Type B pancreatic cell (in vitro differentiated cells): Measurements from ENCODE around the gene FRS2. TPM values are rescaled to one million over a fixed set of nuclear protein-coding genes. Genes with fewer than 3 reads are reported as not detected.

Experiments used
- DNase-seq: peaks from one replicate; pipeline ENCODE4 v3.0.0; 2021; ENCODE audit warnings: mixed read lengths; ENCODE audit not compliant: unreplicated experiment; ENCODE audit errors: extremely low spot score
- H3K27ac Mint-ChIP-seq: 2 replicates; pipeline ENCODE4 v1.8.0; 2021; ENCODE audit warnings: mild to moderate bottlenecking, mixed read lengths
- H3K27me3 Mint-ChIP-seq: 2 replicates; pipeline ENCODE4 v1.8.0; 2021; ENCODE audit warnings: mixed read lengths
- H3K36me3 Mint-ChIP-seq: 2 replicates; pipeline ENCODE4 v1.8.0; 2021; ENCODE audit warnings: mixed read lengths
- H3K4me1 Mint-ChIP-seq: one replicate; pipeline ENCODE4 v1.8.0; 2021; ENCODE audit warnings: mixed read lengths; ENCODE audit not compliant: unreplicated experiment
- H3K4me3 Mint-ChIP-seq: 2 replicates; pipeline ENCODE4 v1.8.0; 2021; ENCODE audit warnings: mild to moderate bottlenecking, mixed read lengths
- H3K9me3 Mint-ChIP-seq: 2 replicates; pipeline ENCODE4 v1.8.0; 2021; ENCODE audit warnings: mixed read lengths
- CTCF ChIP-seq: fragments of 200-600 bp; sonication (generic); conservative IDR thresholded peaks from 2 replicates; pipeline ENCODE4 v1.5.0; 2021; ENCODE audit warnings: antibody characterized with exemption, mild to moderate bottlenecking
- total RNA-seq: library from RNA; stranded (reverse); gene quantifications from 2 replicates; pipeline ENCODE4 v1.2.1, GENCODE V29; 2021; ENCODE audit warnings: low replicate concordance

Gene FRS2
- total RNA-seq, 1 donor from 2014 or later, result 39.5 TPM

DNA sequence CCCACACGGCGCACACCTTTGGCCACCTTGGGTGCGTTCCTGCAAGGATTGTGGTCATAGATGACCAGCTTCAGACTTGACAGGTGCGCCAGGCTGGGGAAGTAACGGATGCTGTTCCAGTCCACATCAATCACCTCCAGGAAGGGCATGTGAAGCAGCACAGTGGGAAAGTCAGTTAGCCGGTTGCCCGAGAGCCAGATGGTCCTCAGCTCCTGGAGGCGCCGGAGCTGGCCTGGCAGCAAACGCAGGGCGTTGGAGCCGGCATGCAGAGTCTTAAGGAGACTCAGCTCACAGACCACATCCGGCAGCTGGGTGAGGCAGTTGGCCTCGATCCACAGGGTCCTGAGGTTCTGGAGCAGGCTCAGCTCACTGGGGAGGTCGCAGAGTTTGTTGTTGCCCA, 139.9 kb downstream of the FRS2 start:
- no peak for TF ChIP-seq CTCF
- Mint-ChIP-seq H3K4me3 (no peak overlapping the region), H3K9me3 (no peaks in the 10 kb centered on the region), H3K36me3 (no peaks in the 10 kb centered on the region), H3K4me1 (no peaks in the 10 kb centered on the region), H3K27ac (no peak overlapping the region), H3K27me3 (peaks cover 4% of the 10 kb centered on the region)
- DNase-seq, result no peak

DNA sequence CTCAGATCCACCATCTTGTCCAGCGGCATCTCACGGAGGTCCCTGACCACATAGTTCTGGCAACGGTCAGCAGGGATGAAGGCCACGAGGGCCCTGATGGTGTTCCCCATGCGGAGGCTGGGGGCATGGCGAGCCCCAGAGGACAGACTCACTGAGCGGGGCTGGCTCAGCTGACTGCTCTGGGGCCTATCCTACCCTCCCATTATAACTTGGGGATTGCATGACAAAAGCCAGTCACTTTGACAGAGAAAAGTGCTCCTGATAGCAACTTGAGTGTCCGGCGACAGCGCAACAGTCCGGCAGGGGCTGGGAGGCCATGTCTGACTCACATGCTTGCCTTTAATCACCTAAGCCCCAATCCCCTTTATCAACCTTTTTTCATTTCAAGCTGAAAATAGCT, 140.5 kb downstream of the FRS2 start, which contains the start of gene LRRC10:
TSS of gene LRRC10 (minus strand) at position 179 of the 400 bp plus-strand sequence. CDS start at position 110, 69 bp downstream.
- H3K27me3 Mint-ChIP-seq, result peaks cover 4% of the 10 kb centered on the region
- H3K36me3 Mint-ChIP-seq, result no peaks in the 10 kb centered on the region
- DNase-seq, result no peak
- H3K4me1 Mint-ChIP-seq, result no peaks in the 10 kb centered on the region
- no peak for TF ChIP-seq CTCF
- no peaks in the 10 kb centered on the region for H3K9me3 Mint-ChIP-seq
- H3K4me3 Mint-ChIP-seq, result no peak within 1 kb of the TSS
- H3K27ac Mint-ChIP-seq, result no peak within 1 kb of the TSS

- DNase-seq, result no peak
- Mint-ChIP-seq H3K4me3 (no peak overlapping the region), H3K27ac (no peak overlapping the region), H3K9me3 (no peaks in the 10 kb centered on the region), H3K4me1 (no peaks in the 10 kb centered on the region), H3K36me3 (no peaks in the 10 kb centered on the region), H3K27me3 (peaks cover 4% of the 10 kb centered on the region)
- no peak for TF ChIP-seq CTCF
These were observed 143.2 kb downstream of the FRS2 start for GRCh38 chr12:69613351-69613750.

DNA sequence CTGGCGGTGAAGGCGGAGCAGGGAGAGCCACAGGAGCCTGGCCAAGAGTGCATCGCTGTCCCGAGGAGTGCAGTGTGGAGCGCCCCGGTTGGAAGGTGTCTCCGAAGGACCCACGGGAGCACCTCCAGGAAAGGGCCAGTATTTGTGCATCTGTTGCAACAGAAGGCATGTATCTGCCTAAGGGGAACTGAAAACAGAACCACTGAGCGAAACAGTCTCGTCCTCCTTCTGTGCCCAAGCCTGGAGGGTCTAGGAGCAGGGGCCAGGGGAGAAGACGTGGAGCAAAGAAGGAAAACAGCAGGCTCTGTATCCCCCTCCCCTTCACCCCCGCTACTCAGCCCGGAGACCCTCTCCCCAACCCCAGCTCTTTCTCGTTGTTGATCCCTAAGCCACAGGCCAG, 145.8 kb downstream of the FRS2 start:
- no peak for DNase-seq
- H3K36me3 Mint-ChIP-seq, result no peaks in the 10 kb centered on the region
- no peaks in the 10 kb centered on the region for H3K9me3 Mint-ChIP-seq
- no peak overlapping the region for H3K4me3 Mint-ChIP-seq
- H3K27me3 Mint-ChIP-seq, result peaks cover 4% of the 10 kb centered on the region
- no peaks in the 10 kb centered on the region for H3K4me1 Mint-ChIP-seq
- no peak for TF ChIP-seq CTCF
- no peak overlapping the region for H3K27ac Mint-ChIP-seq

- Mint-ChIP-seq H3K27me3 (no peaks in the 10 kb centered on the region), H3K9me3 (no peaks in the 10 kb centered on the region), H3K36me3 (no peaks in the 10 kb centered on the region), H3K4me3 (no peak overlapping the region), H3K27ac (no peak overlapping the region), H3K4me1 (no peaks in the 10 kb centered on the region)
- TF ChIP-seq CTCF, result no peak
- DNase-seq, result no peak
These were observed 148.9 kb downstream of the FRS2 start for GRCh38 chr12:69619050-69619449.

GRCh38 chr12:69620077-69620476, 149.9 kb downstream of the FRS2 start:
- Mint-ChIP-seq H3K4me3 (no peak overlapping the region), H3K27ac (no peak overlapping the region), H3K27me3 (peaks cover 2% of the 10 kb centered on the region), H3K36me3 (no peaks in the 10 kb centered on the region), H3K9me3 (no peaks in the 10 kb centered on the region), H3K4me1 (no peaks in the 10 kb centered on the region)
- no peak for DNase-seq
- no peak for TF ChIP-seq CTCF
